Vagina (tissue), 2 donors: ENCODE results near the gene NDUFB8. TPM values are rescaled to one million over a fixed set of nuclear protein-coding genes. Genes with fewer than 3 reads are reported as not detected.

ENCODE experiments used
- DNase-seq, 2 donors: peaks; one replicate each; pipeline ENCODE4 v3.0.0-alpha.2; 2017; ENCODE audit errors: extremely low spot score in 2 of 2
- H3K27ac ChIP-seq: fragments of 200-600 bp; sonication (generic); one replicate; pipeline ENCODE4 v1.5.1; 2019
- H3K27me3 ChIP-seq: fragments of 200-600 bp; sonication (generic); one replicate; pipeline ENCODE4 v1.5.1; 2019
- H3K36me3 ChIP-seq, 2 donors: fragments of 200-600 bp; sonication (generic); one replicate each; pipeline ENCODE4 v1.5.1; 2017 to 2019
- H3K4me1 ChIP-seq: fragments of 200-600 bp; sonication (generic); one replicate; pipeline ENCODE4 v1.5.1; 2019
- H3K4me3 ChIP-seq, 2 donors: fragments of 200-600 bp; sonication (generic); 1 replicate in 1 of 2; 2 replicates in 1 of 2; pipeline ENCODE4 v1.5.1; 2016 to 2019
- H3K9me3 ChIP-seq: fragments of 200-600 bp; sonication (generic); one replicate; pipeline ENCODE4 v1.5.1; 2019
- CTCF ChIP-seq, 3 experiments: fragments of 450-650 bp in 2 of 3; fragments of 200-600 bp in 1 of 3; sonication (generic) in 1 of 3; IDR thresholded peaks; one replicate each; pipeline ENCODE4 v1.5.1; 2017 to 2019; ENCODE audit warnings: antibody characterized with exemption in 3 of 3, mild to moderate bottlenecking in 2 of 3, moderate library complexity in 2 of 3
- POLR2A ChIP-seq, 2 donors: fragments of 450-650 bp; IDR thresholded peaks; one replicate each; pipeline ENCODE4 v1.6.1; 2017; ENCODE audit warnings: antibody characterized with exemption in 2 of 2, mild to moderate bottlenecking in 2 of 2, moderate library complexity in 2 of 2
- POLR2AphosphoS5 ChIP-seq, 2 donors: sonication (generic); formaldehyde crosslinking; IDR thresholded peaks; one replicate each; pipeline ENCODE4 v1.9.0; 2017; ENCODE audit warnings: antibody characterized with exemption in 2 of 2, mild to moderate bottlenecking in 2 of 2, low read depth in 1 of 2; ENCODE audit not compliant: insufficient read depth in 1 of 2
- intact Hi-C: fragments of 100-400 bp; cut with DNase I; formaldehyde crosslinking; loops from one replicate; pipeline ENCODE4 v1.15.1; 2023
- total RNA-seq: library from RNA; depleted of rRNA; stranded (reverse); fragments of >200 nt; gene quantifications from one replicate; pipeline ENCODE4 v1.2.3, GENCODE V29; 2016

Gene NDUFB8
- total RNA-seq, 1 donor from 2014 or later, result 143 TPM

GRCh38 chr10:100489396-100489795, 40.3 kb downstream of the NDUFB8 start:
- peaks cover 0 to 28% of the 10 kb centered on the region in 2 donors for H3K36me3 ChIP-seq
- no peak overlapping the region for H3K4me3 ChIP-seq
- no peaks in the 10 kb centered on the region for H3K27me3 ChIP-seq
- intact Hi-C loops, result no loop called here
- no peaks in the 10 kb centered on the region for H3K9me3 ChIP-seq
- H3K4me1 ChIP-seq, result no peaks in the 10 kb centered on the region
- no peak for TF ChIP-seq CTCF (IDR thresholded peaks at IDR 0.05)
- no peak for TF ChIP-seq POLR2A (IDR thresholded peaks at IDR 0.05)
- TF ChIP-seq POLR2AphosphoS5 (IDR thresholded peaks at IDR 0.05; ENCODE audit: insufficient read depth in 1 of 2, low read depth in 1 of 2), result no peak
- no peak for DNase-seq
- no peak overlapping the region for H3K27ac ChIP-seq

- Histone ChIP-seq H3K4me3 (no peak overlapping the region), H3K27me3 (no peaks in the 10 kb centered on the region), H3K4me1 (peaks cover 8% of the 10 kb centered on the region), H3K36me3 (peaks cover 0 to 28% of the 10 kb centered on the region in 2 donors), H3K9me3 (no peaks in the 10 kb centered on the region), H3K27ac (no peak overlapping the region)
- intact Hi-C loops, result no loop called here
- TF ChIP-seq POLR2AphosphoS5 (IDR thresholded peaks at IDR 0.05; ENCODE audit: insufficient read depth in 1 of 2, low read depth in 1 of 2), result no peak
- TF ChIP-seq POLR2A (IDR thresholded peaks at IDR 0.05), result no peak
- TF ChIP-seq CTCF (IDR thresholded peaks at IDR 0.05), result no peak
- DNase-seq, result no peak
Measured at GRCh38 chr10:100487529-100487928, 42.1 kb downstream of the NDUFB8 start.

GRCh38 chr10:100485801-100486495, 43.7 kb downstream of the NDUFB8 start:
- TF ChIP-seq POLR2A (IDR thresholded peaks at IDR 0.05), result no peak
- TF ChIP-seq CTCF (IDR thresholded peaks at IDR 0.05), result no peak
- TF ChIP-seq POLR2AphosphoS5 (IDR thresholded peaks at IDR 0.05; ENCODE audit: insufficient read depth in 1 of 2, low read depth in 1 of 2), result no peak
- intact Hi-C loops, result no loop called here
- Histone ChIP-seq H3K27me3 (no peaks in the 10 kb centered on the region), H3K4me3 (no peak overlapping the region), H3K9me3 (no peaks in the 10 kb centered on the region), H3K4me1 (peaks cover 17% of the 10 kb centered on the region), H3K36me3 (peaks cover 0 to 28% of the 10 kb centered on the region in 2 donors), H3K27ac (no peak overlapping the region)
- no peak for DNase-seq

- peaks cover 0 to 28% of the 10 kb centered on the region in 2 donors for H3K36me3 ChIP-seq
- no peak overlapping the region for H3K4me3 ChIP-seq
Measured at GRCh38 chr10:100485366-100485765, 44.3 kb downstream of the NDUFB8 start.

More at GRCh38 chr10:100485366-100485765, 44.3 kb downstream of the NDUFB8 start:
- Histone ChIP-seq H3K27ac (no peak overlapping the region), H3K9me3 (no peaks in the 10 kb centered on the region), H3K27me3 (no peaks in the 10 kb centered on the region), H3K4me1 (peaks cover 17% of the 10 kb centered on the region)
- intact Hi-C loops, result no loop called here
- no peak for TF ChIP-seq CTCF (IDR thresholded peaks at IDR 0.05)
- TF ChIP-seq POLR2A (IDR thresholded peaks at IDR 0.05), result no peak
- TF ChIP-seq POLR2AphosphoS5 (IDR thresholded peaks at IDR 0.05; ENCODE audit: insufficient read depth in 1 of 2, low read depth in 1 of 2), result no peak
- DNase-seq, result no peak
